Stimulated activated naive B cell treated with anti-CD40 and anti-IgM and Interleukin-4, amounts not matched to agents 10 μg/mL and 1 μg/mL and 100 μg/mL, for 72 hours (primary cell): ENCODE measurements around the gene HAGHL.
"Not testable (repeated sequence)": the region's sequence is repeated elsewhere in the genome, so short reads cannot be mapped to it uniquely, and the experiment has no call there.

ENCODE experiments used
- ATAC-seq, 2 donors: fragments of 150-1000 bp; cut with Tn5 transposase; replicated peaks; 2 replicates each; pipeline ENCODE4 v1.10.0; 2021; ENCODE audit warnings: moderate library complexity in 1 of 2
- DNase-seq: peaks from one replicate; pipeline ENCODE4 v3.0.0; 2021
- H3K27ac Mint-ChIP-seq: one replicate; pipeline ENCODE4 v1.8.0; 2022; ENCODE audit warnings: mild to moderate bottlenecking, mixed read lengths
- H3K27me3 Mint-ChIP-seq, 2 donors: one replicate each; pipeline ENCODE4 v1.8.0; 2022; ENCODE audit warnings: mixed read lengths in 2 of 2
- H3K36me3 Mint-ChIP-seq, 2 donors: one replicate each; pipeline ENCODE4 v1.8.0; 2022; ENCODE audit warnings: mixed read lengths in 2 of 2, mild to moderate bottlenecking in 1 of 2
- H3K4me1 Mint-ChIP-seq, 2 donors: one replicate each; pipeline ENCODE4 v1.8.0; 2022; ENCODE audit warnings: mixed read lengths in 2 of 2, mild to moderate bottlenecking in 1 of 2
- H3K4me3 Mint-ChIP-seq, 2 donors: one replicate each; pipeline ENCODE4 v1.8.0; 2022; ENCODE audit warnings: mild to moderate bottlenecking in 2 of 2, mixed read lengths in 2 of 2, moderate library complexity in 1 of 2
- H3K9me3 Mint-ChIP-seq, 2 donors: one replicate each; pipeline ENCODE4 v1.8.0; 2022; ENCODE audit warnings: mixed read lengths in 2 of 2, mild to moderate bottlenecking in 1 of 2

Gene HAGHL

DNA sequence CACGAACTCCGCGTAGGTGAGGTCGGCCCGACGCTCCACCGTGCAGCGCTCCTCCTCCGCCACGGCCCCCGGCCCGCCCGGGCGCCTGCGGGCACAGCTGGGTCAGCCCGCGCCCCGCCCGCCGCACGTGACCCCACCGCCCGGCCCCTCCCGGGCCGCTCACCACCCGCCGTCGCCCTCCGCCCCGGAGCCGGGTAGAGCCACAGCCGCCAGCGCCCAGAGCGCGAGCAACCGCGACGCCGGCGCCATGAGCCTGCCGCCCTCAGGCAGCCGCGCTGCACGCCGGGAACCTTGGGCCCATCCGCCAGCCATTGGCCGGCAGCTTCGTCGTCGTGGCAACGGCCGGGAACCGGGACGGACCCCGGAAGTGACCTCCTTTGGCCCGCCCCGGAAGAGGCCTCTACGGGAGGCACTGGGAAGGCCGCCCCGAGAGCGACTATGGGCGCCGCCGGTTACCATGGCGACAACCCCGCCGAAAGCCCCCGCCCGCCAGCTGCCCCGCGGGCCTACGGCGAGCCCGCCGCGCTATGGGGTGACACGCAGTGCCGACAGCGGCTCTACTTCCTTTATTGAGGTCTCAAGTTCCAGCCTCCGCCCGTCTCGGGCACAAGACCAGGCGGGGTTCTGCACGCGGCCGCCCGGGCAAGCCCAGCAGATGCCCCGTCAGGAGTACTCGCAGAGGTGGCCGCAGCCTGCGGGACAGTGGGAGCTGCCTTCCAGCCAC is 42.7 kb upstream of the HAGHL start, which contains the start of gene JMJD8:
TSS of gene JMJD8 (minus strand) at position 264 of the 724 bp plus-strand sequence. CDS start at position 249, 15 bp downstream.
- H3K27ac Mint-ChIP-seq: peak within 1 kb of the TSS; percentile 92
- H3K9me3 Mint-ChIP-seq: no peaks in the 10 kb centered on the region
- peaks cover 28 to 67% of the 10 kb centered on the region in 2 donors for H3K4me1 Mint-ChIP-seq
- peak within 1 kb of the TSS; percentile 86 to 91 for H3K4me3 Mint-ChIP-seq
- H3K27me3 Mint-ChIP-seq: no peaks in the 10 kb centered on the region
- DNase-seq (peak; percentile 97), ATAC-seq (peak; percentile 81 to 82)
- peaks cover 23 to 47% of the 10 kb centered on the region in 2 donors for H3K36me3 Mint-ChIP-seq

DNA sequence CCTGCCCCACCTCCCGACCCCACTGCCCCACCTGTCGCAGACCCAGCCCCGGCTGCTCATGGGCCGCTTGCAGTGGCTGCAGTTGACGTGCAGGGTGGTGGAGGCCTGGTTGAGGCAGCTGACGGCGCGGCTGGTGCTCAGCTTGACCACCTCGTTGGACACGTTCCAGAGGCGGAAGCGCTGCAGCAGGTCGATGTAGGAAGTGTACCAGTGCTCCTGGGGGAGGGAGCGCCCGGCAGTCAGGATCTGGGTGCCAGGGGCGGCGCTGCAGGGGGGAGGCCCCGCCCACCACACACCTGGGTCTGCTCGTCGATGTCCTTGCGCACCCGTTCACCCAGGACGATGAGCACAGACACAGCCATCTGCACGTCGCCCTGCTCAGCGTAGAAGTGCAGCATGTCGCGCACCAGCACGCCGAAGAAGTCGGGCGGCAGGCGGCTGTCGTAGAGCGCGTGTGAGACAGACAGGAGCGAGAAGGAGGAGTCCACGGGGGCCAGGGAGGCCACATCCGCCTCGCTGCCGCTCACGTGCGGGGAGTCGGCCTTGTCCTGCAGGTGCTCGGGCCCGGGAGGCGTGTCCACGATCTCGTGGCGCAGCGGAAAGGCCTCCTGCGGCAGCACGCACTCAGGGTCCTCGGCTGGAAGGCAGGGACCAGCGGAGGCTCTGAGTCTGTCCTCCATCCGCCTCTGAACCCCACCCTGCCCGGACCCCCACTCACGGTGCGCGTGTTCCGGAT is 41.8 kb upstream of the HAGHL start:
- Mint-ChIP-seq H3K4me1 (peaks cover 29 to 69% of the 10 kb centered on the region in 2 donors), H3K27ac (peak overlapping the region; percentile 51), H3K4me3 (peak overlapping the region in 1 of 2 donors; percentile 62), H3K9me3 (no peaks in the 10 kb centered on the region), H3K36me3 (peaks cover 23 to 47% of the 10 kb centered on the region in 2 donors), H3K27me3 (no peaks in the 10 kb centered on the region)
- DNase-seq: no peak
- ATAC-seq: no peak

DNA sequence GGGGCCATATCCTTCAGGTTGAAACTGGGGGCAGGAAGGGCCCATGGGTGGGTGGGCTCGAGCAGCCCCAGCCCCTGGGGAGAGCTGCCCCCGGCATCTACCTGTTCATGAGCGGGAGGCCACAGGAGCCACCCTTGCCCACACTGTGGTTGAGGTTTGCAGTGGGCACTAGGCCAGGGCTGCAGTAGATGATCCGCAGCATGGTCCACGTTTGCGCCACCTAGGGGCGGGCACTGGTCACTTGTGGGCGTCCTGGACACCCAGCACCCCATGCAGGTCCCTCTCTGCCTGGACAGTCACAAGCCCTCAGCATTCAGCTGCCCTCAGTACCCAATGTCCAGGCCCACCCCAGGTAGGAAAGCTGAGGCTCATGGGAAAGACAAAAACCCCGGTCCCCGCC is 40.9 kb upstream of the HAGHL start:
- Mint-ChIP-seq H3K36me3 (peaks cover 23 to 46% of the 10 kb centered on the region in 2 donors), H3K4me1 (peaks cover 30 to 75% of the 10 kb centered on the region in 2 donors), H3K27me3 (no peaks in the 10 kb centered on the region), H3K27ac (no peak overlapping the region), H3K9me3 (peaks cover 2% of the 10 kb centered on the region in 2 donors), H3K4me3 (peak overlapping the region; percentile 44 to 52)
- ATAC-seq (no peak), DNase-seq (no peak)

DNA sequence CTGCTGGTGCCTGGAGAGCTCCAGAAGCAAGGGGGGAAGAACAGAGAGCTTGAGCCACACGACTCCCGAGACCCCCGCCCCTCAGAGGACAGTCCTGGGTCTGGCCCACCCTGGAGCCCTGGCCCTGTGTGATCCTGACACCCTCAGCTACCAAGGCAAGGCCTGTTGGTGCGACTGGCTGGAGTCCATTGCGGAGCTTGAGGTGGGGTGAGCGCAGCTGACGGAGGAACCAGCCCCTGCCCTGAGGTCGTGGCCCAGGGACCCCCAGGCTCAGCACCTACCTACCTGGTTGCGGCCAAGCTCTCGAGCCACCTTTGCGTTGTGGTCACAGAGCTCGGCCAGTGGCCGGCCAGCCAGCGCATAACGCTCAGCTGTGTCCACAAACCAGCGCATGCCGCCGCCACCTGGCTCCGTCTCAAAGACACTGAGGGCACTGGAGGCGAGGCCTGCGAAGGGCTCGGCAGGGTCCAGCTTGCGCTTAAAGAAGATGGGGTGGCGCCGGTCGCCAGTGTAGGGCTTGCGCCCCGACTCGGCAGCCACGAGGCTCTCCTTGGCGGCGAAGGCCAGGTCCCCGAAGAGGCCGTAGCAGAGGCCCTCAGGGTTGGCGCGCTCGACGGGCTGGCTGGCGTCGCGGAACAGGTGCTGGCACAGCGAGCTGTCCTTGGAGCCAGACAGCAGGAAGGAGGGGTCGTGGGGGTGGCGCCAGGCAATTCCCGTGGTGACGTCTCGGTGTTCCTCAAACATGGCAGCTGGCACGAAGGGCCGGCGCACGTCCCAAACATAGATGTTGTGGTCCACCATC is 40.2 kb upstream of the HAGHL start:
- peaks cover 18 to 42% of the 10 kb centered on the region in 2 donors for H3K36me3 Mint-ChIP-seq
- H3K9me3 Mint-ChIP-seq: peaks cover 2 to 5% of the 10 kb centered on the region in 2 donors
- H3K27me3 Mint-ChIP-seq: no peaks in the 10 kb centered on the region
- H3K4me1 Mint-ChIP-seq: peaks cover 27 to 72% of the 10 kb centered on the region in 2 donors
- ATAC-seq: no peak
- H3K27ac Mint-ChIP-seq: no peak overlapping the region
- H3K4me3 Mint-ChIP-seq: no peak overlapping the region
- DNase-seq: no peak

DNA sequence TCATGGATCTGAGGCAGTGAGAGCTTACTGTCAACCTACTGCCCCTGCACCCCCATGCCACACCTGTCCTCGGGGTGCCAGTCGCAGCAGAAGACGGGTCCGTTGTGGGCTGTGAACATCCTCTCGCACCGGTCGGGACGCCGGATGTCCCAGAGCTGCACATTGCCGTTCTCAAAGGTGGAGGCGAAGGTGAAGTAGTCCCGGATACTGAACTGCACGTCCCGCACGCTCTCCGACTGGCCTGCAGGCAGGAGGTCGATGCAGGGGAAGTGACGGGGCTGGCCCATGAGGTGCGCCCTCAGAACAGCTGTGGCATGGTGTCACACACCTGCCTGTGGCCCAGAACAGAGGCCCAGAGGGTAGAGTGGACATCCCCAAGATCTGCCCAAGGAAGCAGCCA is 39.4 kb upstream of the HAGHL start:
- Mint-ChIP-seq H3K9me3 (peaks cover 2 to 5% of the 10 kb centered on the region in 2 donors), H3K4me3 (no peak overlapping the region), H3K27ac (no peak overlapping the region), H3K27me3 (peaks cover under 1 to 5% of the 10 kb centered on the region in 2 donors), H3K36me3 (peaks cover 14 to 33% of the 10 kb centered on the region in 2 donors), H3K4me1 (peaks cover 22 to 63% of the 10 kb centered on the region in 2 donors)
- ATAC-seq (no peak), DNase-seq (no peak)

DNA sequence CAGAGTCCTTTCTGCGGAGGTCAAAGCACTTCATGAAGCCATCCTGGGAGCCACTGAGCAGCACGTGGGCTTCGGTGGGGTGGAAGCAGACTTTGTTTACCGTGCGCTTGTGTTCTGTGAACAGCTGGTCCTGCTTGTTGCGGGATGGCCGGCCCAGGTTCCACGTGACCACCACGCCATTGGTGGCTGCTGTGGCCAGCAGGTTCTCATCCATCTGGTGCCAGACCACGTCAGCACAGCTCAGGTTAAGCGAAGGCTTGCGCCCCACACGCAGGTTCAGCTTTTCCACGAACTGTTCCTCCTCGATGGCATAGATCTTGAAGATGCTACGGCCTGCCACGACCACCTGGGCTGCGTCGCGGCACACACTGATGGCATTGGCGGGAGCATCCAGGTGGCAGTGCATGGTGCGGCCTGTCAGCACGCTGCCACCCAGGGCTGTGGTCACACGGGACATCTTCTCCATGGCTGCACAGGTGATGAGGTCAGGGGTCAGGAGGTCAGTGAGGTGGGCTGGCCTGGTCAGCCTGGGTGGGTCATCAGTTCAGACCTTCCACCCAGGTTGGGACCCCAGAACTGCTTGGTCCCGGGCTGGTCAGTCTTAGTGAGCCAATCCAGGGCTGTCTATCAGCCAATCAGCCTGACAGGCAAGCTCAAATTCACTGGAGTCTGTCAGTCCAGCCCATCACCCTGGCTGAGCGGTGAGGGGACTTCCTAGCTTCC is 37.6 kb upstream of the HAGHL start:
- Mint-ChIP-seq H3K4me3 (peak overlapping the region; percentile 88 to 92), H3K27me3 (peaks cover 10 to 17% of the 10 kb centered on the region in 2 donors), H3K9me3 (peaks cover 2 to 5% of the 10 kb centered on the region in 2 donors), H3K27ac (peak overlapping the region; percentile 94), H3K4me1 (peaks cover 18 to 57% of the 10 kb centered on the region in 2 donors), H3K36me3 (peaks cover 11 to 20% of the 10 kb centered on the region in 2 donors)
- ATAC-seq (peak; percentile 12 to 25), DNase-seq (no peak)

DNA sequence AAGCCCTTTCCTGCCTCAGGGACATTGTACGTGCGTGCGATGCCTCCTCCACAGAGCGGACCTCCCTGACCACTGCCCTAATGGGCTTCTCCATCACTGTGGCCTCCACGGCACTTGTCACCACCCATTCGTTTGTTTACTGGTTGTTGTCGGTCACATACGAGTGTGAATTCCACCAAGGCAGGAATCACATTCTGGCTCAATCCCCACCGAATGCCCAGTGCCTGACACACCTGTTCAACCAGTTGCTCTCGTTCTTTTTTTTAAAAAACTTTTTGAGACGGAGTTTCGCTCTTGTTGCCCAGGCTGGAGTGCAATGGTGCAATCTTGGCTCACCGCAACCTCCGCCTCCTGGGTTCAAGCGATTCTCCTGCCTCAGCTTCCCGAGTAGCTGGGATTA is 35.7 kb upstream of the HAGHL start:
- Mint-ChIP-seq H3K36me3 (peaks cover 6 to 11% of the 10 kb centered on the region in 2 donors), H3K27me3 (peaks cover 17 to 27% of the 10 kb centered on the region in 2 donors), H3K4me1 (peaks cover 20 to 50% of the 10 kb centered on the region in 2 donors), H3K4me3 (peak overlapping the region; percentile 50 to 63), H3K27ac (peak overlapping the region; percentile 87)
- ATAC-seq, DNase-seq, H3K9me3 Mint-ChIP-seq: not testable (repeated sequence)

DNA sequence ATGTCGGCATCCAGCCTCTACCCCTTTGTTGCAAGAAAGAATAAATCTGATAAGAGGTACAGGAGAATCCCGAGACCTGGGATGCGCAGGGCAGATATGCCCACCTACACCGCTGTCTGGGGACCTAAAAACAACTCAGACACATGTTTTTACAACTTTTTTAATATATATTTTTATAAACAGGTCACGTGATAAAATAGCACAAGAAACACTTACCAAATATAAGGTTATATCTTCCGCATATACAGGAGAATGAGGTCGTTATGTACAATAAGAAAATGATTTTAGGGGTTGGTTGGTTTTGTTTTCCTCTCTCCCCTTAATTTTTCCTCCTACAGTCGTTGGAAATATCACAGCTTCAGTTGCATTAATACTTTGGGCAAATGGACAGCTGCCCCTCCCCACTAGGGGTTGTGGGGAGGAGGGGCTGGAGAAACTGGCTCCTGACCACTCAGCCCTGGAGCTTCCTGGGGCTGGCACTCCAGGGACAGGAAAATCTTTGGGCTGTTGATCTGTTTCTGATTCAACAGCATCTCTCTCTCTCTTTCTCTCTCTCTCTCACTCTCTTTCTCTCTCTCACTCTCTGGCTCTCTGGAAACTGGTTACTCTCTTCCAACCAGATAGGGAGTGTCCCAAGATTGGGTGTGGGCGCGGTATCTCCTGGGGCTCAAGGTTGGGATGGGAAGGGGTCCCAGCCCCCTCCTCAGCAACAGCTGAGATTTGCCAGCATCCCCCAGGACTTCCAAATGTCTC is 34.4 kb upstream of the HAGHL start:
- ATAC-seq: no peak
- Mint-ChIP-seq H3K27me3 (peaks cover 17 to 40% of the 10 kb centered on the region in 2 donors), H3K4me1 (peaks cover 20 to 49% of the 10 kb centered on the region in 2 donors), H3K36me3 (peaks cover 3 to 9% of the 10 kb centered on the region in 2 donors), H3K4me3 (no peak overlapping the region), H3K9me3 (peaks cover 2 to 5% of the 10 kb centered on the region in 2 donors), H3K27ac (no peak overlapping the region)
- no peak for DNase-seq

DNA sequence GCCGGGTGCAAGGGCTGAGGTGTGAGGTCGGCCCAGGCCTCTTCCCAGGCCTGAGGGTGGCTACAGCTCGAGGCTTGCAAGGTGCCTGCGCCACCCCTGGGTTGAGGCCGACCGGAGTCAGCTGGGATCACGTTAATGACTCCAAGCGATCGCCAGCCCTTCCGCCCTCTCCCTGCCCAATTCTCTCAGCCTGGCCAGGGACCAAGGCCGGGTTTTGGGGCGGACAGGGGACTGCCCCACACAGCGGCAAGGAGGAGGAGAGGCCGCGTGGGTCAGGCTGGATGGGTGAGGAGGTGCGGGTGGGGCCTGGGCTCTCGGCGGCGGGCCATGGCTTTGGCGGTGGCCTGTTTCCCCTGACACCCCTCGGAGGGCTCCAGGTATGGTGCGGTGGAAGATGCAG is 33.5 kb upstream of the HAGHL start:
- Mint-ChIP-seq H3K4me1 (peaks cover 20 to 45% of the 10 kb centered on the region in 2 donors), H3K9me3 (peaks cover 2 to 5% of the 10 kb centered on the region in 2 donors), H3K36me3 (peaks cover 3 to 9% of the 10 kb centered on the region in 2 donors), H3K4me3 (peak overlapping the region; percentile 74 to 77), H3K27me3 (peaks cover 17 to 46% of the 10 kb centered on the region in 2 donors), H3K27ac (peak overlapping the region; percentile 75)
- ATAC-seq (no peak), DNase-seq (no peak)

DNA sequence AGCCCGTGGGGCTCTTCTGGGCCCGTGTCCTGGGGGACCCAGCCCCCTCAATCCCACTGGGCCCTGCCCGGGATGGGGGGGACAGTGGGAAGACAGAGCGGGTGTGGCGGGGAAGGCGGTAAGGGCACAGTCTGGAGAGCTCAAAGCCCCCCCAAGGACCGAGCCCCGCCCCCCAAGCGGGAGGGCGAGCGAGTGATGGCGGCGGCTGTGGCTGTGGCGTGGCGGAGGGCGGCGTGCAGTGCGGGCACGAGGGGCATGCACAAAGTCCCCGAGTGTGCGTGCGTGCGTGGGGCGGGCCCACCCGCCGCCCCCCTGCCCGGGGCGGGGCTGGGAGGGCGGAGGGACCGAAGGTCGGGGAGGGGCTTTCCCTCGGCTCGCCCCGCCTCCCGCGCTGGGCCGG is 33.1 kb upstream of the HAGHL start:
- ATAC-seq (no peak), DNase-seq (no peak)
- peaks cover 17 to 50% of the 10 kb centered on the region in 2 donors for H3K27me3 Mint-ChIP-seq

DNA sequence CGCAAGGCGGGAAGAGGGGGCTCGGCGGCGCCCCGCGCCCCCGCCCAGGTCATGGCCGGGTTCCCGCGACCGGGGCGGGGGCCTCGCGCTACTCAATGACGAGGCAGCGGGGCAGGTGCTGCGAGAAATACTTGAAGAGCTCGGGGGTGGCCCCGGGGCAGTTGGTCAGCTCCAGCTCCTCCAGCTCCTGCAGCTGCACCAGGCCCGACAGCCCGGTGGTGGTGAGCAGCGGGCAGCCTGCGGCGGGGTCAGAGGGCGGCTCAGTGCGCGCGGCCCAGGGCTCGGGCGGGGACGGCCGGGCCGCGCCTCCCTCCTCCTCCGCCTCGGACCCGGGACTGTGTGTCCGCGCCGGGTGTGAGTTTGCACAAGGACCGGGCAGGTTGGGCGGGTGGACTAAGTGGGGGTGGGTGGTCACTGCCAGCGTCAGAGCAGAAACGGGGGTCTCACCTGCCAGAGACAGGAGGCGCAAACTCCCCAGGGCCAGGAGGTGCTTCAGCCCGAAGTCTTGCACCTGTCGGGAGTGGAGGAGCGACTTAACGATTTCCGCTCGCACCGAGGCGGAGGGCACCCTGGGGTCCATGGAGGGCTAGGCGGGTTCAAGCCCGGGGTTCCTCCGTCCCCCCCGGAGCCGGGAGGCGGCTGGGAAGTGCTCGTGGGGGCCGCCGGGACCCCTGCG is 32.6 kb upstream of the HAGHL start:
- Mint-ChIP-seq H3K4me3 (peak overlapping the region; percentile 67 to 75), H3K9me3 (peaks cover 2 to 5% of the 10 kb centered on the region in 2 donors), H3K4me1 (peaks cover 15 to 35% of the 10 kb centered on the region in 2 donors), H3K27me3 (peaks cover 17 to 52% of the 10 kb centered on the region in 2 donors), H3K36me3 (peaks cover 3 to 9% of the 10 kb centered on the region in 2 donors), H3K27ac (no peak overlapping the region)
- DNase-seq: no peak
- no peak for ATAC-seq

More for the DNA sequence above, 33.1 kb upstream of the HAGHL start:
- H3K4me3 Mint-ChIP-seq: peak overlapping the region; percentile 74 to 77
- peak overlapping the region; percentile 31 for H3K27ac Mint-ChIP-seq
- peaks cover 2 to 5% of the 10 kb centered on the region in 2 donors for H3K9me3 Mint-ChIP-seq
- peaks cover 19 to 41% of the 10 kb centered on the region in 2 donors for H3K4me1 Mint-ChIP-seq
- H3K36me3 Mint-ChIP-seq: peaks cover 3 to 9% of the 10 kb centered on the region in 2 donors

DNA sequence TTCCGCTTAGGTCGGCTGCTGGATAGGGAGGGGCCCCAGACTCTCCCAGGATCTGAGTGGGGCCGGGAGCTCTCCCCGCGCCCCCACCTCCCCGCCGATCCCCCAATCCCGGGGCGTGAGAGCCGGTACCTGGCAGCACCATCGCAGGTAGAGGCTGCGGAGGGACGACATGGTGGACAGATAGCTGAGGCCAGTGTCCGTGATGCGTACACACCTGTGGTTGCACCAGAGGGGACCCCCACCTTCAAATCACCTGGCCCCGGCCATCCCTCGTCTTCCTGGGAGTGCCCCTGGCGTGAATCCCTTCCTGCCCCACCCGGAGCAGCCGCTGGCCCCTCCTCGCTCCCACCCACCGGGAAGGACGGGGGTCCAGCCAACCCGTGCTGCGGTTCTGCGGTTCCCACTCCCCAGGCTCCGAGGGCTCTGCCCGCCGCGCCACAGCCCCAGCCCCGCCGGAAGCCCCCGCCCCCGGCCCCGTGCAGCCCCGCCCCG is 32.0 kb upstream of the HAGHL start:
- peaks cover 13 to 32% of the 10 kb centered on the region in 2 donors for H3K4me1 Mint-ChIP-seq

More for the DNA sequence above, 32.0 kb upstream of the HAGHL start:
- peaks cover 3 to 9% of the 10 kb centered on the region in 2 donors for H3K36me3 Mint-ChIP-seq
- ATAC-seq (peak in 1 of 2 donors; percentile 1), DNase-seq (no peak)
- H3K27me3 Mint-ChIP-seq: peaks cover 17 to 56% of the 10 kb centered on the region in 2 donors
- H3K9me3 Mint-ChIP-seq: peaks cover 2 to 5% of the 10 kb centered on the region in 2 donors
- peak overlapping the region in 1 of 2 donors; percentile 75 for H3K4me3 Mint-ChIP-seq
- no peak overlapping the region for H3K27ac Mint-ChIP-seq
